A673 (cell line): Measurements from ENCODE around the gene DDX11. TPM values are rescaled to one million over a fixed set of nuclear protein-coding genes. Genes with fewer than 3 reads are reported as not detected.

Experiments used
- BruUV-seq: library from RNA; stranded (reverse); fragments of 400-500 nt; replicated peaks from 2 replicates; lab custom pipeline; 2021; lab: Mats Ljungman, UMichigan
- CTCF ChIA-PET: fragments of 300-600 bp; sonication (Branson Sonifier 250); formaldehyde crosslinking; loops from one replicate; lab custom pipeline; 2022; ENCODE audit warnings: antibody characterized with exemption; lab: Charles Lee
- POLR2A ChIA-PET: fragments of 300-600 bp; sonication (Branson Sonifier 250); formaldehyde crosslinking; loops from one replicate; lab custom pipeline; 2022; ENCODE audit warnings: antibody characterized with exemption; ENCODE audit not compliant: low non-redundant PET; lab: Charles Lee
- DNase-seq: peaks from one replicate; pipeline ENCODE4 v3.0.0-alpha.2; 2015; ENCODE audit warnings: low spot score
- H3K27ac ChIP-seq: fragments of 200-600 bp; sonication (generic); 2 replicates; pipeline ENCODE4 v1.5.1; 2016; ENCODE audit warnings: mixed run types, low read depth, mild to moderate bottlenecking, mixed read lengths, antibody characterized with exemption, low read length; ENCODE audit not compliant: poor library complexity, severe bottlenecking
- H3K27me3 ChIP-seq: fragments of 200-600 bp; sonication (generic); replicated peaks from 2 replicates; pipeline ENCODE4 v1.6.1; 2017; ENCODE audit warnings: mixed run types, low read depth, mild to moderate bottlenecking, mixed read lengths, antibody characterized with exemption, low read length; ENCODE audit not compliant: insufficient read depth, poor library complexity
- H3K36me3 ChIP-seq: fragments of 200-600 bp; sonication (generic); 2 replicates; pipeline ENCODE4 v1.6.1; 2016; ENCODE audit warnings: mixed run types, mild to moderate bottlenecking, mixed read lengths, antibody characterized with exemption, low read length; ENCODE audit not compliant: insufficient read depth, poor library complexity, severe bottlenecking
- H3K4me1 ChIP-seq: fragments of 200-600 bp; sonication (generic); 2 replicates; pipeline ENCODE4 v1.6.1; 2017; ENCODE audit warnings: mixed run types, mild to moderate bottlenecking, mixed read lengths, antibody characterized with exemption, low read length; ENCODE audit not compliant: insufficient read depth, poor library complexity, severe bottlenecking
- H3K4me3 ChIP-seq: fragments of 200-600 bp; sonication (generic); 2 replicates; pipeline ENCODE4 v1.5.1; 2016; ENCODE audit warnings: low read depth, mixed run types, mild to moderate bottlenecking, mixed read lengths, low read length; ENCODE audit not compliant: poor library complexity, severe bottlenecking
- H3K9me3 ChIP-seq: fragments of 200-600 bp; sonication (generic); 2 replicates; pipeline ENCODE4 v1.6.1; 2016; ENCODE audit warnings: mixed run types, low read depth, mild to moderate bottlenecking, mixed read lengths, antibody characterized with exemption, low read length; ENCODE audit not compliant: poor library complexity, severe bottlenecking
- CTCF ChIP-seq: fragments of 300-800, 200-600 bp; sonication (generic); conservative IDR thresholded peaks from 2 replicates; pipeline ENCODE4 v1.5.1; 2017; ENCODE audit warnings: low read depth, mild to moderate bottlenecking, antibody characterized with exemption, low read length, moderate library complexity, mixed read lengths
- EZH2 ChIP-seq: fragments of 200-600 bp; sonication (generic); IDR thresholded peaks from 2 replicates; pipeline ENCODE4 v1.6.1; 2017; ENCODE audit warnings: borderline replicate concordance, low read depth, mild to moderate bottlenecking, mixed read lengths, antibody characterized with exemption, low read length; ENCODE audit not compliant: poor library complexity, severe bottlenecking
- intact Hi-C: fragments of 100-400 bp; cut with micrococcal nuclease; formaldehyde crosslinking; loops from one replicate; pipeline ENCODE4 v1.10.0; 2022; ENCODE audit not compliant: unreplicated experiment
- total RNA-seq: library from RNA; stranded (reverse); gene quantifications from 2 replicates; pipeline ENCODE4 v1.2.3, GENCODE V29; 2021

DDX11 gene
- total RNA-seq, 1 experiment from 2014 or later, result 188 TPM

GRCh38 chr12:31033681-31034080 lies 40.0 kb upstream of the DDX11 start:
- ChIA-PET CTCF (no interaction called here), POLR2A (no interaction called here)
- Histone ChIP-seq H3K27me3 (no peaks in the 10 kb centered on the region), H3K9me3 (no peaks in the 10 kb centered on the region), H3K36me3 (no peaks in the 10 kb centered on the region), H3K4me3 (no peak overlapping the region), H3K4me1 (peaks cover 6% of the 10 kb centered on the region), H3K27ac (no peak overlapping the region)
- DNase-seq, result no peak
- intact Hi-C loops, result no loop called here
- no TSS peak for BruUV-seq
- TF ChIP-seq EZH2, result no peak
- no peak for TF ChIP-seq CTCF

- intact Hi-C loops, result no loop called here
- H3K9me3 ChIP-seq, result no peaks in the 10 kb centered on the region
- POLR2A ChIA-PET, result no interaction called here
- H3K4me3 ChIP-seq, result no peak overlapping the region
- no peak overlapping the region for H3K27ac ChIP-seq
- no peaks in the 10 kb centered on the region for H3K27me3 ChIP-seq
- CTCF ChIA-PET, result no interaction called here
- no peak for DNase-seq
- BruUV-seq, result no TSS peak
- peaks cover 6% of the 10 kb centered on the region for H3K4me1 ChIP-seq
- no peaks in the 10 kb centered on the region for H3K36me3 ChIP-seq
- TF ChIP-seq EZH2 (no peak), CTCF (no peak)
Measured at GRCh38 chr12:31034372-31034771, 39.3 kb upstream of the DDX11 start.

GRCh38 chr12:31035226-31035625 lies 38.4 kb upstream of the DDX11 start:
- Histone ChIP-seq H3K27ac (no peak overlapping the region), H3K27me3 (no peaks in the 10 kb centered on the region), H3K36me3 (no peaks in the 10 kb centered on the region), H3K4me1 (peaks cover 6% of the 10 kb centered on the region), H3K4me3 (no peak overlapping the region), H3K9me3 (no peaks in the 10 kb centered on the region)
- POLR2A ChIA-PET, result no interaction called here
- no TSS peak for BruUV-seq
- CTCF ChIA-PET, result no interaction called here
- TF ChIP-seq EZH2 (no peak), CTCF (no peak)
- no peak for DNase-seq
- intact Hi-C loops, result no loop called here
